HepG2 (cell line): Measurements from ENCODE around the gene MAP3K8.

Source experiments
- ATF2 ChIP-seq: sonication (generic); formaldehyde crosslinking; IDR thresholded peaks from 2 replicates; pipeline ENCODE4 v1.4.0; 2020; ENCODE audit warnings: missing genetic modification reagents
- CREB1 ChIP-seq, 2 experiments: fragments of 450-650 bp in 1 of 2; IDR thresholded peaks; 2 replicates each; pipeline ENCODE4 v1.6.1; 2016 to 2017; ENCODE audit warnings: control low read depth in 1 of 2, mild to moderate bottlenecking in 1 of 2, missing compliant biosample characterization in 1 of 2, missing genetic modification characterization in 1 of 2
- CTCF ChIP-seq: sonication (generic); formaldehyde crosslinking; IDR thresholded peaks from 2 replicates; pipeline ENCODE4 v1.5.0; 2020; ENCODE audit warnings: mild to moderate bottlenecking, missing genetic modification reagents, moderate library complexity
- E2F2 ChIP-seq: sonication (generic); formaldehyde crosslinking; IDR thresholded peaks from 2 replicates; pipeline ENCODE4 v1.4.0; 2020; ENCODE audit warnings: missing genetic modification reagents, borderline replicate concordance
- EP300 ChIP-seq, 3 experiments: sonication (generic) in 1 of 3; formaldehyde crosslinking in 1 of 3; IDR thresholded peaks; 2 replicates each; pipeline versions ENCODE4 v1.5.1 to v1.6.1; 2011 to 2020; ENCODE audit warnings: low read depth in 2 of 3, low read length in 2 of 3, borderline replicate concordance in 1 of 3, improper control_type of control experiment in 1 of 3, mild to moderate bottlenecking in 1 of 3, missing genetic modification reagents in 1 of 3, moderate library complexity in 1 of 3
- HDAC2 ChIP-seq: sonication (generic); formaldehyde crosslinking; IDR thresholded peaks from 2 replicates; pipeline ENCODE4 v1.4.0; 2020; ENCODE audit warnings: missing genetic modification reagents
- KAT2B ChIP-seq: fragments of 150-350 bp; IDR thresholded peaks from 2 replicates; pipeline ENCODE4 v1.6.1; 2014; ENCODE audit warnings: low read depth, low read length, borderline replicate concordance
- RNF2 ChIP-seq: fragments of 450-650 bp; conservative IDR thresholded peaks from 2 replicates; pipeline ENCODE4 v1.6.1; 2016; ENCODE audit warnings: low read depth
- RNF219 ChIP-seq: sonication (generic); formaldehyde crosslinking; IDR thresholded peaks from 2 replicates; pipeline ENCODE4 v1.5.0; 2020; ENCODE audit warnings: mild to moderate bottlenecking, missing genetic modification reagents
- SUZ12 ChIP-seq: fragments of 150-350 bp; IDR thresholded peaks from 2 replicates; pipeline ENCODE4 v1.6.1; 2014; ENCODE audit warnings: low read depth, low read length
- TRIM22 ChIP-seq: fragments of 450-650 bp; IDR thresholded peaks from 2 replicates; pipeline ENCODE4 v1.6.1; 2017
- ZFP41 ChIP-seq: sonication (generic); formaldehyde crosslinking; IDR thresholded peaks from 2 replicates; pipeline ENCODE4 v1.4.0; 2020; ENCODE audit warnings: mild to moderate bottlenecking, missing genetic modification reagents, borderline replicate concordance
- ZNF274 ChIP-seq: sonication (generic); formaldehyde crosslinking; IDR thresholded peaks from 2 replicates; pipeline ENCODE4 v1.5.1; 2020; ENCODE audit warnings: mild to moderate bottlenecking, missing genetic modification reagents
- ZNF337 ChIP-seq: sonication (generic); formaldehyde crosslinking; IDR thresholded peaks from 2 replicates; pipeline ENCODE4 v1.5.1; 2020; ENCODE audit warnings: missing genetic modification reagents, low read depth, mild to moderate bottlenecking, borderline replicate concordance

- TF ChIP-seq CTCF (CRISPR knock-in tag) (no peak), RNF219 (CRISPR knock-in tag) (no peak), E2F2 (CRISPR knock-in tag) (no peak), EP300 (IDR thresholded peaks at IDR 0.05; ENCODE audit: low read depth in 2 of 2, low read length in 2 of 2) (no peak), EP300 (CRISPR knock-in tag; IDR thresholded peaks at IDR 0.05; ENCODE audit: borderline replicate concordance) (no peak), ZFP41 (CRISPR knock-in tag) (no peak), HDAC2 (CRISPR knock-in tag) (no peak), TRIM22 (no peak), ATF2 (CRISPR knock-in tag) (no peak), RNF2 (no peak), CREB1 (IDR thresholded peaks at IDR 0.05) (no peak), CREB1 (CRISPR knock-in tag; IDR thresholded peaks at IDR 0.05) (no peak), KAT2B (no peak), SUZ12 (no peak), ZNF337 (CRISPR knock-in tag) (no peak), ZNF274 (CRISPR knock-in tag) (no peak)
Measured at GRCh38 chr10:30476511-30477155, 42.6 kb downstream of the MAP3K8 start.
